ENCODE measurements around the gene TTLL11.

DNA sequence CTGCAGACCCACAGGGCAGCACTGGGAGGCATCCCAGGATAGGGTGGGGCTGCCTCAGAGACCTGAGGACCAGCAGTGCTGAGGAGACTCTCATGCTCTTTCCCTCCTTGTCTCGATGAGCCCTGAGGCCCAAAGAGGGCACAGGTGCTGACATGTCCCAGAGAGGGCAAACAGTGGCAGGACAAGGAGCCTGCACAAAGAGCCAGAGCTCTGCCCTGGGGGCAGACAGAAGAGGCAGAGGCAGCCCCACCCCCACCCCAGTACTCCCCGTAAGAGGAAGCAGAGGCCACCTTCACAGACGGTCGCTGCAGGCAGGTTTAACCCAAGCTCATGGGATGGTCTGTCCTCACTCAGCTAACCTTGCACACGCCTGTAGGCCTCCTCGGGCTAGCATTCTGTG is 29.4 kb upstream of the TTLL11 start:
- TF ChIP-seq, protein P1, sequence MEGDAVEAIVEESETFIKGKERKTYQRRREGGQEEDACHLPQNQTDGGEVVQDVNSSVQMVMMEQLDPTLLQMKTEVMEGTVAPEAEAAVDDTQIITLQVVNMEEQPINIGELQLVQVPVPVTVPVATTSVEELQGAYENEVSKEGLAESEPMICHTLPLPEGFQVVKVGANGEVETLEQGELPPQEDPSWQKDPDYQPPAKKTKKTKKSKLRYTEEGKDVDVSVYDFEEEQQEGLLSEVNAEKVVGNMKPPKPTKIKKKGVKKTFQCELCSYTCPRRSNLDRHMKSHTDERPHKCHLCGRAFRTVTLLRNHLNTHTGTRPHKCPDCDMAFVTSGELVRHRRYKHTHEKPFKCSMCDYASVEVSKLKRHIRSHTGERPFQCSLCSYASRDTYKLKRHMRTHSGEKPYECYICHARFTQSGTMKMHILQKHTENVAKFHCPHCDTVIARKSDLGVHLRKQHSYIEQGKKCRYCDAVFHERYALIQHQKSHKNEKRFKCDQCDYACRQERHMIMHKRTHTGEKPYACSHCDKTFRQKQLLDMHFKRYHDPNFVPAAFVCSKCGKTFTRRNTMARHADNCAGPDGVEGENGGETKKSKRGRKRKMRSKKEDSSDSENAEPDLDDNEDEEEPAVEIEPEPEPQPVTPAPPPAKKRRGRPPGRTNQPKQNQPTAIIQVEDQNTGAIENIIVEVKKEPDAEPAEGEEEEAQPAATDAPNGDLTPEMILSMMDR (IDR thresholded peaks at IDR 0.05) = no peak
- no peak for TF ChIP-seq ZFX (IDR thresholded peaks at IDR 0.05; ENCODE audit: borderline replicate concordance)

Data from 22Rv1 (cell line).